Measurements from ENCODE around the gene WNT4.

WNT4 gene

DNA sequence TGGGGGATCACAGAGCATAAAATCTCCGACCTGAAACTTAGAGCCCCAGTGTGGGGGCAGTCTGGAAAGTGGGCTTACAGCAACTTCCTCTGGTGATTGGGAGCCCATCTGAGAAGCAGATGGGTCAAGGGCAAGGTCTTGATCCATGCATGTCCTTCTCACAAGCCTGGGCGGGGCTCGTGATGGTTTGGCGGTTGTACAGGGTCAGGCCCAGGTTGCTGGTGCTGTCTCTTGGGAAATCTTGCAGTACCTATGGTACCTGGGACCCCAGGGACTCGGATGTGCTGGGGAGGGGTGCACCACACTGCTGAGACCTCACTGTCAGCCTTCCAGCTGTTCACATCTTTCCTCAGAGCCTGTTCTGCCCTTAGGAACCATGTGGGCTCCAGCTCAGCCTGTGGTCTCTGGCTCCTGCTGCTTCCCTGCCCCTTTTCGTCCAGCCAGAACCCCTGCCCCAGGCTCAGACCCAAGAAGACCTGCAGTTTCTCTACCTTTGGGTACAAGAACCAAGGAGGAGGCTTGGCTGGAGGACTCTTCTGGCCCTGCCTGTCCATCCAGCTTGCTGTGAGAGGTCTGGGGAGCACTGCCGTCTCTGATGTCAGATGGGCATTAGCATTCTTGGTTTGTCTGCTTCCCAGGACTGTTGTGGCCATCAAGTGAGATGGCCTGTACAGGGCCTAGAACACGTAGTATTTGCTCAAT is 24.5 kb downstream of the WNT4 start:
- TF ChIP-seq ZNF8 (CRISPR knock-in tag; IDR thresholded peaks at IDR 0.05) (no peak), ZFP3 (CRISPR knock-in tag; IDR thresholded peaks at IDR 0.05) (no peak), GLIS3 (CRISPR knock-in tag; IDR thresholded peaks at IDR 0.05) (no peak), CREB5 (CRISPR knock-in tag; IDR thresholded peaks at IDR 0.05; ENCODE audit: low read depth) (no peak), ZNF70 (CRISPR knock-in tag; IDR thresholded peaks at IDR 0.05) (no peak), PPARA (CRISPR knock-in tag; IDR thresholded peaks at IDR 0.05; ENCODE audit: borderline replicate concordance) (no peak)
- TF ChIP-seq, protein P1, sequence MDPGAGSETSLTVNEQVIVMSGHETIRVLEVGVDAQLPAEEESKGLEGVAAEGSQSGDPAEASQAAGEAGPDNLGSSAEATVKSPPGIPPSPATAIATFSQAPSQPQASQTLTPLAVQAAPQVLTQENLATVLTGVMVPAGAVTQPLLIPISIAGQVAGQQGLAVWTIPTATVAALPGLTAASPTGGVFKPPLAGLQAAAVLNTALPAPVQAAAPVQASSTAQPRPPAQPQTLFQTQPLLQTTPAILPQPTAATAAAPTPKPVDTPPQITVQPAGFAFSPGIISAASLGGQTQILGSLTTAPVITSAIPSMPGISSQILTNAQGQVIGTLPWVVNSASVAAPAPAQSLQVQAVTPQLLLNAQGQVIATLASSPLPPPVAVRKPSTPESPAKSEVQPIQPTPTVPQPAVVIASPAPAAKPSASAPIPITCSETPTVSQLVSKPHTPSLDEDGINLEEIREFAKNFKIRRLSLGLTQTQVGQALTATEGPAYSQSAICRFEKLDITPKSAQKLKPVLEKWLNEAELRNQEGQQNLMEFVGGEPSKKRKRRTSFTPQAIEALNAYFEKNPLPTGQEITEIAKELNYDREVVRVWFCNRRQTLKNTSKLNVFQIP (CRISPR knock-in tag; IDR thresholded peaks at IDR 0.05; ENCODE audit: borderline replicate concordance, low read depth), result no peak
- ATAC-seq, result no peak

DNA sequence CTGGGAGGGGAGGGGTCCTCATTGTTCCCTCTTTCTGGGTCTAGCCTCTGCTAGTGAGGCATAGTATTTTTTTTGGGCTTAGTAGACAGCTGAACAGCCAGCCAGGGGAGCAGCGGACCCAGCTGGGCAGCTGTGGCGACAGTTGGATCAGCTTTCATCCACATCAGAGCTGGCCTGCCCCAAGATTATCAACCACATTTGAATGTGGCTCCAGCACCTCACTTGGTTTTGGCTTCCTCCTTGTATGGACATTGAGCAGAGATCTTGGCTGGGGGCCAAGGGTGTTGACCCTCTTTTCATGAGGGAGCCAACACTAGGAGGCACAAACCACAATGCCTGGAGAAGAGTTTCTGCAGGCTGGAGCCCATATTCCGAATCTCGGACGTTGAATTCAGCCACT is 25.0 kb downstream of the WNT4 start:
- no peak for TF ChIP-seq TSHZ2 (CRISPR knock-in tag; IDR thresholded peaks at IDR 0.05)
- TF ChIP-seq ZNF70 (CRISPR knock-in tag; IDR thresholded peaks at IDR 0.05), result no peak
- TF ChIP-seq PPARA (CRISPR knock-in tag; IDR thresholded peaks at IDR 0.05; ENCODE audit: borderline replicate concordance), result no peak
- no peak for TF ChIP-seq ISL1 (CRISPR knock-in tag; IDR thresholded peaks at IDR 0.05)
- no peak for TF ChIP-seq ARNTL (CRISPR knock-in tag; IDR thresholded peaks at IDR 0.05; ENCODE audit: borderline replicate concordance, low read depth)

DNA sequence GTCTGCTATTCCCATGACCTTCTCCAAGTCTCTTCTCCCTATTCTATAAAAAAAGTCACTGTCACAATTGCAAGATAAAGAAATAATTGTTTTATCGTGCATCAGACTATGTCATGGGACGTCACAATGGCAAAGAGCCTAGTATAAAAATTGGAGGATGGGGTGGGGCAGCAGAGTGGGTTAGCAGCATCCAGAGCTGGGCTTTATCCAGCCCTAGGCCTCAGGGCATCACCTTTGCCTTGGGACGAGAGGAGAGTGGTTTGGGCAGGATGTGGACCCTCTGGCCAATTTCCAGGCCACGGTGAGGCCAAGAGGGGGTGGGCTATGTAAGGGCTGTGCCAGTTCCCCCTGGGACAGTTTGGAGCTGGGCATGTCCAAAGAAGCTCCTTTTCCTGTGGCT is 25.7 kb downstream of the WNT4 start:
- no peak for ATAC-seq
- TF ChIP-seq ZFP3 (CRISPR knock-in tag; IDR thresholded peaks at IDR 0.05) (no peak), SNAI2 (CRISPR knock-in tag; IDR thresholded peaks at IDR 0.05) (no peak), ISL1 (CRISPR knock-in tag; IDR thresholded peaks at IDR 0.05) (no peak), TSHZ2 (CRISPR knock-in tag; IDR thresholded peaks at IDR 0.05) (no peak), ZNF70 (CRISPR knock-in tag; IDR thresholded peaks at IDR 0.05) (no peak)
- TF ChIP-seq, protein P2, sequence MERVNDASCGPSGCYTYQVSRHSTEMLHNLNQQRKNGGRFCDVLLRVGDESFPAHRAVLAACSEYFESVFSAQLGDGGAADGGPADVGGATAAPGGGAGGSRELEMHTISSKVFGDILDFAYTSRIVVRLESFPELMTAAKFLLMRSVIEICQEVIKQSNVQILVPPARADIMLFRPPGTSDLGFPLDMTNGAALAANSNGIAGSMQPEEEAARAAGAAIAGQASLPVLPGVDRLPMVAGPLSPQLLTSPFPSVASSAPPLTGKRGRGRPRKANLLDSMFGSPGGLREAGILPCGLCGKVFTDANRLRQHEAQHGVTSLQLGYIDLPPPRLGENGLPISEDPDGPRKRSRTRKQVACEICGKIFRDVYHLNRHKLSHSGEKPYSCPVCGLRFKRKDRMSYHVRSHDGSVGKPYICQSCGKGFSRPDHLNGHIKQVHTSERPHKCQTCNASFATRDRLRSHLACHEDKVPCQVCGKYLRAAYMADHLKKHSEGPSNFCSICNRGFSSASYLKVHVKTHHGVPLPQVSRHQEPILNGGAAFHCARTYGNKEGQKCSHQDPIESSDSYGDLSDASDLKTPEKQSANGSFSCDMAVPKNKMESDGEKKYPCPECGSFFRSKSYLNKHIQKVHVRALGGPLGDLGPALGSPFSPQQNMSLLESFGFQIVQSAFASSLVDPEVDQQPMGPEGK (CRISPR knock-in tag; IDR thresholded peaks at IDR 0.05; ENCODE audit: borderline replicate concordance), result no peak

More for the DNA sequence above, 25.0 kb downstream of the WNT4 start:
- ATAC-seq, result no peak

DNA sequence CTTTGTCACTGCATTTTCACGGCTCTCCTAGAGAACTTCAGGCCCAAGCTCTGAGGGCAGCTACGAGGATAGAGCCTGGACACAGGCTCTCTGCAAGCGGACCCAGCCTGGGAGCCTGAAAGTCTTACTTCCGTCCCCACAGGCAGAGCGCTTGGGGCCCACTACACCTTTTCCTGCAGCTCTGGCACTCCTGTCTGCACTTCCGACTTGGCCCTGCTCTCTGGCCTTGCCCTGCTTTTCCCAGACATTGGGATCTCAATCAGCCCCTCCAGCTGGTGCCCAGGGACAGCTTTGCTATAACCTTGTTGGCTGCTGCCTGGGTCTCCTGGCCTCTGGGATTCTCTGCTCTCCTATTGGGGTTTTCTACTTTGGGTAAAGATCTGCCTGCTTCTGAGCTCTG is 27.6 kb downstream of the WNT4 start:
- ATAC-seq, result no peak
- no peak for TF ChIP-seq TOX (CRISPR knock-in tag; IDR thresholded peaks at IDR 0.05; ENCODE audit: borderline replicate concordance)
- TF ChIP-seq, protein P1 (CRISPR knock-in tag; IDR thresholded peaks at IDR 0.05; ENCODE audit: borderline replicate concordance, low read depth), result no peak
- no peak for TF ChIP-seq ESRRG (CRISPR knock-in tag; IDR thresholded peaks at IDR 0.05)
- TF ChIP-seq BACH2 (CRISPR knock-in tag; IDR thresholded peaks at IDR 0.05; ENCODE audit: borderline replicate concordance), result no peak
- TF ChIP-seq RARB (CRISPR knock-in tag; IDR thresholded peaks at IDR 0.05), result no peak
- no peak for TF ChIP-seq ZC3H10 (CRISPR knock-in tag; IDR thresholded peaks at IDR 0.05)
- no peak for TF ChIP-seq ARNTL (CRISPR knock-in tag; IDR thresholded peaks at IDR 0.05; ENCODE audit: borderline replicate concordance, low read depth)
- no peak for TF ChIP-seq TSHZ2 (CRISPR knock-in tag; IDR thresholded peaks at IDR 0.05)
- no peak for TF ChIP-seq OSR1 (CRISPR knock-in tag; IDR thresholded peaks at IDR 0.05)

Measured in SK-N-SH treated with all-trans-retinoic acid at 6 μM for 48 hours (cell line).